HCT116 (cell line): Measurements from ENCODE around the gene MTHFD2.

Experiments
- CBX3 ChIP-seq: IDR thresholded peaks from 2 replicates; pipeline ENCODE4 v1.6.1; 2012; ENCODE audit warnings: low read depth
- EZH2 ChIP-seq: fragments of 200-600 bp; sonication (generic); IDR thresholded peaks from 2 replicates; pipeline ENCODE4 v1.6.1; 2017; ENCODE audit warnings: antibody characterized with exemption, mixed run types
- POLR2A ChIP-seq: IDR thresholded peaks from 2 replicates; pipeline ENCODE4 v1.7.0; 2011; ENCODE audit warnings: borderline replicate concordance; ENCODE audit not compliant: insufficient read depth, insufficient read length; ENCODE audit errors: extremely low read depth
- SIN3A ChIP-seq: IDR thresholded peaks from 2 replicates; pipeline ENCODE4 v1.6.1; 2012; ENCODE audit warnings: low read depth
- YY1 ChIP-seq: IDR thresholded peaks from 2 replicates; pipeline ENCODE4 v1.6.1; 2011; ENCODE audit warnings: low read length, low read depth, moderate library complexity, mild to moderate bottlenecking; ENCODE audit not compliant: insufficient replicate concordance; ENCODE audit errors: extremely low read depth
- TF ChIP-seq, protein P1 (sequence below), 3 experiments: fragments of 200-600 bp in 1 of 3; sonication (generic) in 1 of 3; IDR thresholded peaks in 2 of 3; conservative IDR thresholded peaks in 1 of 3; 2 replicates each; pipeline ENCODE4 v1.5.1; 2012 to 2017; ENCODE audit warnings: low read depth in 2 of 3, low read length in 2 of 3, antibody characterized with exemption in 1 of 3, borderline replicate concordance in 1 of 3, control low read depth in 1 of 3, mild to moderate bottlenecking in 1 of 3, mixed read lengths in 1 of 3, mixed run types in 1 of 3, moderate library complexity in 1 of 3; ENCODE audit not compliant: insufficient read depth in 1 of 3

DNA sequence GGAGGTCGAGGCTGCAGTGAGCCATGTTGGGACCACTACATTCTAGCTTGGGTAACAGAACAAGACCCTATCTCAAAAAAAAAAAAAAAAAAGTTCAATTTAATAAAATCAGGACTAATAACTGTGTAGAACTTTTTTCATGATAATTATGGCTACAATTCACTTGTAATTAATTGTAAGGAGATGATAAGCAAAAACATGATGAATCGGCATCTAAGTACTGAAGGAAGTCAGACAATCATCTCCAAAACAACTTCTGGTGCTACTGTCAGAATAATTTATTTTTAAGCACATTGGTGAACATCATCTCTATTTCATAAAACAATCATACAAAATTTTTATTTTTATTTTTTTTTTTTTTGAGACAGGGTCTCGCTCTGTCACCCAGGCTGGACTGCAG, 9.7 kb upstream of the MTHFD2 start:
- TF ChIP-seq, protein P1, sequence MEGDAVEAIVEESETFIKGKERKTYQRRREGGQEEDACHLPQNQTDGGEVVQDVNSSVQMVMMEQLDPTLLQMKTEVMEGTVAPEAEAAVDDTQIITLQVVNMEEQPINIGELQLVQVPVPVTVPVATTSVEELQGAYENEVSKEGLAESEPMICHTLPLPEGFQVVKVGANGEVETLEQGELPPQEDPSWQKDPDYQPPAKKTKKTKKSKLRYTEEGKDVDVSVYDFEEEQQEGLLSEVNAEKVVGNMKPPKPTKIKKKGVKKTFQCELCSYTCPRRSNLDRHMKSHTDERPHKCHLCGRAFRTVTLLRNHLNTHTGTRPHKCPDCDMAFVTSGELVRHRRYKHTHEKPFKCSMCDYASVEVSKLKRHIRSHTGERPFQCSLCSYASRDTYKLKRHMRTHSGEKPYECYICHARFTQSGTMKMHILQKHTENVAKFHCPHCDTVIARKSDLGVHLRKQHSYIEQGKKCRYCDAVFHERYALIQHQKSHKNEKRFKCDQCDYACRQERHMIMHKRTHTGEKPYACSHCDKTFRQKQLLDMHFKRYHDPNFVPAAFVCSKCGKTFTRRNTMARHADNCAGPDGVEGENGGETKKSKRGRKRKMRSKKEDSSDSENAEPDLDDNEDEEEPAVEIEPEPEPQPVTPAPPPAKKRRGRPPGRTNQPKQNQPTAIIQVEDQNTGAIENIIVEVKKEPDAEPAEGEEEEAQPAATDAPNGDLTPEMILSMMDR (IDR thresholded peaks at IDR 0.05 in 2 of 3, conservative IDR thresholded peaks at IDR 0.05 in 1 of 3; ENCODE audit: borderline replicate concordance in 1 of 3, insufficient read depth in 1 of 3, low read depth in 2 of 3, low read length in 2 of 3) = no peak
- TF ChIP-seq YY1 = no peak
- no peak for TF ChIP-seq EZH2
- TF ChIP-seq POLR2A = no peak
- no peak for TF ChIP-seq CBX3
- no peak for TF ChIP-seq SIN3A
